T-cell (primary cell): Measurements from ENCODE around the gene DENND1A. TPM values are rescaled to one million over a fixed set of nuclear protein-coding genes. Genes with fewer than 3 reads are reported as not detected.

Source experiments
- ATAC-seq, 4 experiments: fragments of 200-7000 bp in 3 of 4; fragments of 150-1000 bp in 1 of 4; cut with Tn5 transposase; replicated peaks in 1 of 4; 1 replicate in 3 of 4; 2 replicates in 1 of 4; pipeline ENCODE4 v1.10.0; 2021; ENCODE audit warnings: moderate library complexity in 3 of 4, mild to moderate bottlenecking in 2 of 4, moderate number of reproducible peaks in 1 of 4
- CTCF ChIA-PET, 2 donors: fragments of 300-600 bp; sonication (Branson Sonifier 250); formaldehyde crosslinking; loops; one replicate each; lab custom pipeline; 2022; ENCODE audit warnings: antibody characterized with exemption in 2 of 2; lab: Charles Lee
- POLR2A ChIA-PET, 2 donors: fragments of 300-600 bp; sonication (Branson Sonifier 250); formaldehyde crosslinking; loops; one replicate each; lab custom pipeline; 2022; ENCODE audit warnings: antibody characterized with exemption in 2 of 2; lab: Charles Lee
- DNase-seq, 35 experiments: peaks; one replicate each; pipeline versions ENCODE4 v3.0.0 to v3.0.0-alpha.2; 2013 to 2023
- H3K27ac ChIP-seq: one replicate; pipeline ENCODE4 v1.5.1; 2013; ENCODE audit warnings: low read length
- H3K27me3 ChIP-seq, 2 experiments: replicated peaks in 1 of 2; 1 replicate in 1 of 2; 2 replicates in 1 of 2; pipeline versions ENCODE4 v1.6.1 to v1.7.0; 2013; ENCODE audit warnings: low read length in 1 of 2, mixed read lengths in 1 of 2; ENCODE audit not compliant: control insufficient read depth in 2 of 2, insufficient read depth in 2 of 2; ENCODE audit errors: extremely low read depth in 1 of 2
- H3K36me3 ChIP-seq, 2 donors: 1 replicate in 1 of 2; 2 replicates in 1 of 2; pipeline versions ENCODE4 v1.6.1 to v1.7.0; 2013; ENCODE audit warnings: low read length in 1 of 2; ENCODE audit not compliant: control insufficient read depth in 2 of 2, insufficient read depth in 1 of 2; ENCODE audit errors: extremely low read depth in 1 of 2
- H3K4me1 ChIP-seq, 2 experiments: 1 replicate in 1 of 2; 2 replicates in 1 of 2; pipeline versions ENCODE4 v1.6.1 to v1.7.0; 2013; ENCODE audit warnings: low read length in 2 of 2, mixed read lengths in 1 of 2; ENCODE audit not compliant: insufficient read depth in 2 of 2, control insufficient read depth in 1 of 2; ENCODE audit errors: extremely low read depth in 1 of 2
- H3K4me3 ChIP-seq, 2 donors: 1 replicate in 1 of 2; 2 replicates in 1 of 2; pipeline versions ENCODE4 v1.5.1 to v1.7.0; 2013; ENCODE audit warnings: mild to moderate bottlenecking in 2 of 2, low read length in 1 of 2, moderate library complexity in 1 of 2; ENCODE audit not compliant: control insufficient read depth in 1 of 2; ENCODE audit errors: extremely low read depth in 1 of 2
- H3K9me3 ChIP-seq: 2 replicates; pipeline ENCODE4 v1.7.0; 2013
- H3K27ac Mint-ChIP-seq, 2 donors: one replicate each; pipeline ENCODE4 v1.8.0; 2020 to 2021; ENCODE audit warnings: mild to moderate bottlenecking in 2 of 2, mixed read lengths in 2 of 2
- H3K27me3 Mint-ChIP-seq, 2 donors: one replicate each; pipeline ENCODE4 v1.8.0; 2021 to 2022; ENCODE audit warnings: mixed read lengths in 2 of 2
- H3K36me3 Mint-ChIP-seq: one replicate; pipeline ENCODE4 v1.8.0; 2021; ENCODE audit warnings: mixed read lengths
- H3K4me1 Mint-ChIP-seq, 3 donors: one replicate each; pipeline ENCODE4 v1.8.0; 2020 to 2022; ENCODE audit warnings: mixed read lengths in 3 of 3, mild to moderate bottlenecking in 1 of 3
- H3K4me3 Mint-ChIP-seq, 3 donors: one replicate each; pipeline ENCODE4 v1.8.0; 2020 to 2022; ENCODE audit warnings: mild to moderate bottlenecking in 3 of 3, mixed read lengths in 3 of 3, moderate library complexity in 3 of 3
- H3K9me3 Mint-ChIP-seq, 3 donors: one replicate each; pipeline ENCODE4 v1.8.0; 2020 to 2022; ENCODE audit warnings: mixed read lengths in 3 of 3
- WGBS: methylation state at CpG from one replicate; pipeline ENCODE4 v1.1.5; 2013; ENCODE audit warnings: missing lambda C conversion rate; ENCODE audit not compliant: insufficient coverage; 5-methylcytosine and 5-hydroxymethylcytosine counted together
- total RNA-seq, 35 experiments: library from RNA in 6 of 35; stranded (reverse) in 6 of 35; fragments of 120-200 nt in 1 of 35; gene quantifications; one replicate each; pipeline versions ENCODE4 v1.2.1 to v1.2.4 and lab custom pipeline; 2013 to 2026

Gene DENND1A
- total RNA-seq, 5 donors from 2014 or later (not counting 1 experiment from before 2014, with no cell fraction given) = 12.4 to 19.9 (median 14.1) TPM

GRCh38 chr9:123629531-123629930, 300.4 kb downstream of the DENND1A start:
- Mint-ChIP-seq H3K4me1 (peaks cover under 1 to 6% (median 6%) of the 10 kb centered on the region in 3 donors), H3K4me3 (no peak overlapping the region), H3K27me3 (no peaks in the 10 kb centered on the region), H3K36me3 (peaks cover 56% of the 10 kb centered on the region), H3K9me3 (no peaks in the 10 kb centered on the region), H3K27ac (no peak overlapping the region)
- ChIA-PET POLR2A (no interaction called here), CTCF (interaction anchor here in 1 of 2 donors (0.6 to 0.7 kb wide), 2 partner anchors 9 to 633 kb away, joined by 3 to 6 read pairs; no protein-coding TSS in a partner anchor)
- no peaks in the 10 kb centered on the region for H3K27me3 ChIP-seq
- H3K9me3 ChIP-seq = no peaks in the 10 kb centered on the region
- WGBS = 92% methylated on average over 2 of the region's 3 CpGs
- H3K4me1 ChIP-seq = no peaks in the 10 kb centered on the region
- H3K4me3 ChIP-seq = no peak overlapping the region
- no peak for ATAC-seq
- no peak overlapping the region for H3K27ac ChIP-seq
- no peak for DNase-seq
- no peaks in the 10 kb centered on the region for H3K36me3 ChIP-seq

- peaks cover 0 to 3% of the 10 kb centered on the region in 2 donors for H3K36me3 ChIP-seq
Observed at GRCh38 chr9:123622711-123623241, 307.1 kb downstream of the DENND1A start.

DNA sequence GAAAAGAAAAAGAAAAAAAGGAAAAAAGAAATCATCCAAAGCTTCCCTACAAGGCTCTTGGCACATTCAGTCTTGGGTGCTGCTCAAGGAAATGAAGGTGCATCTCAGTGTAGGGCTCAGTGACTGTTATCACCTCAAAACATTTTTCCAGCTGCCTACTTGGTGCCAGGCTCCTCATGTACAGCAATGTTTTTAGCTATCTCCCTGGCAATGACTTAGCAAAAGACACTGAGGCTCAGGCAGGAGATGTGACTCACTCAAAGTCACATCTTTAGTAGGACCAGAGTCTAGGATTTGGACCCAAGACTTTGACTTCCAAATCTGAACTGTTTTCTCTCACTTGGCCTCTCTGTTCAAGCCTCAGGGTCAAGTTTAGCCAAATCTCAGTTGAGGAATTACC, 309.7 kb downstream of the DENND1A start:
- no peak overlapping the region for H3K27ac ChIP-seq
- H3K9me3 ChIP-seq = no peaks in the 10 kb centered on the region
- Mint-ChIP-seq H3K36me3 (peaks cover 47% of the 10 kb centered on the region), H3K4me3 (no peak overlapping the region), H3K27me3 (no peaks in the 10 kb centered on the region), H3K9me3 (no peaks in the 10 kb centered on the region), H3K27ac (no peak overlapping the region), H3K4me1 (peaks cover 0 to 6% (median 0%) of the 10 kb centered on the region in 3 donors)
- no peak overlapping the region for H3K4me3 ChIP-seq
- ATAC-seq (no peak), DNase-seq (no peak)
- H3K4me1 ChIP-seq = no peaks in the 10 kb centered on the region
- H3K36me3 ChIP-seq = peaks cover 3% of the 10 kb centered on the region in 2 donors
- no peaks in the 10 kb centered on the region for H3K27me3 ChIP-seq
- POLR2A ChIA-PET = no interaction called here
- CTCF ChIA-PET = no interaction called here

More at GRCh38 chr9:123622711-123623241, 307.1 kb downstream of the DENND1A start:
- Mint-ChIP-seq H3K36me3 (peaks cover 50% of the 10 kb centered on the region), H3K4me1 (no peaks in the 10 kb centered on the region), H3K4me3 (no peak overlapping the region), H3K9me3 (no peaks in the 10 kb centered on the region), H3K27me3 (no peaks in the 10 kb centered on the region), H3K27ac (no peak overlapping the region)
- Histone ChIP-seq H3K27ac (no peak overlapping the region), H3K27me3 (no peaks in the 10 kb centered on the region), H3K9me3 (no peaks in the 10 kb centered on the region), H3K4me1 (no peaks in the 10 kb centered on the region), H3K4me3 (no peak overlapping the region)
- POLR2A ChIA-PET = interaction anchor here in 1 of 2 donors (0.6 kb wide), 1 partner anchor 176 kb away, joined by 12 read pairs; no protein-coding TSS in a partner anchor
- DNase-seq = no peak
- no peak for ATAC-seq
- whole genome bisulfite sequencing = 50% methylated on average over 1 of the region's 2 CpGs
- CTCF ChIA-PET = no interaction called here

- Mint-ChIP-seq H3K4me1 (peaks cover 0 to 6% (median 0%) of the 10 kb centered on the region in 3 donors), H3K36me3 (peaks cover 31% of the 10 kb centered on the region), H3K27ac (no peak overlapping the region), H3K27me3 (no peaks in the 10 kb centered on the region), H3K4me3 (no peak overlapping the region), H3K9me3 (no peaks in the 10 kb centered on the region)
- ATAC-seq (no peak), DNase-seq (no peak)
- ChIA-PET POLR2A (no interaction called here), CTCF (no interaction called here)
- no peak overlapping the region for H3K4me3 ChIP-seq
- no peaks in the 10 kb centered on the region for H3K9me3 ChIP-seq
- H3K27me3 ChIP-seq = no peaks in the 10 kb centered on the region
- no peaks in the 10 kb centered on the region for H3K4me1 ChIP-seq
- peaks cover 3% of the 10 kb centered on the region in 2 donors for H3K36me3 ChIP-seq
- 96% methylated on average over 10 of the region's 11 CpGs for WGBS
- H3K27ac ChIP-seq = no peak overlapping the region
Observed at GRCh38 chr9:123617952-123618678, 311.8 kb downstream of the DENND1A start.

DNA sequence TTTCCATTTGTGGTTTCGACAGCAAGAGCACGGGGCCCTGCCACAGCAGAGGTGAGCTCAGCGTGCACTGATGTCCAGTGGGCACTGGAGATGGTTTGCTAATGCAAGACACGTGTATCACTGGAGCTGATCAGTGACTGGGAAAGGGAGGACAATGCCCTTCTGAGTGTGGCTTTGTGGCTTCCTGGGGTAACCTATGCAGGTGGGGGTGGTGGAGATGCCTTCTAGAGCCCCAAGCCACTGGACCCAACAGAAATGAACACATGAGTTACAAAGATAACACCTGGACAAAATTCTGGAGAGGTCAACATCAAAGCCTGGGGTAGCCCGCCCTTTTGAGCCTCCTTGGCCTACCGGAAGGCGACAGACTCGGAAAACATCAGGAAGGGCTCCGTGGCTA, 312.6 kb downstream of the DENND1A start:
- Histone ChIP-seq H3K36me3 (peaks cover 3% of the 10 kb centered on the region in 2 donors), H3K27ac (no peak overlapping the region), H3K27me3 (no peaks in the 10 kb centered on the region), H3K9me3 (no peaks in the 10 kb centered on the region), H3K4me1 (no peaks in the 10 kb centered on the region), H3K4me3 (no peak overlapping the region)
- H3K4me3 Mint-ChIP-seq = no peak overlapping the region
- ChIA-PET CTCF (no interaction called here), POLR2A (no interaction called here)
- no peak overlapping the region for H3K27ac Mint-ChIP-seq
- peaks cover 0 to 6% (median 0%) of the 10 kb centered on the region in 3 donors for H3K4me1 Mint-ChIP-seq
- no peak for ATAC-seq
- no peaks in the 10 kb centered on the region for H3K9me3 Mint-ChIP-seq
- WGBS = 96% methylated on average over 7 of the region's 9 CpGs
- no peaks in the 10 kb centered on the region for H3K27me3 Mint-ChIP-seq
- no peak for DNase-seq
- peaks cover 31% of the 10 kb centered on the region for H3K36me3 Mint-ChIP-seq

DNA sequence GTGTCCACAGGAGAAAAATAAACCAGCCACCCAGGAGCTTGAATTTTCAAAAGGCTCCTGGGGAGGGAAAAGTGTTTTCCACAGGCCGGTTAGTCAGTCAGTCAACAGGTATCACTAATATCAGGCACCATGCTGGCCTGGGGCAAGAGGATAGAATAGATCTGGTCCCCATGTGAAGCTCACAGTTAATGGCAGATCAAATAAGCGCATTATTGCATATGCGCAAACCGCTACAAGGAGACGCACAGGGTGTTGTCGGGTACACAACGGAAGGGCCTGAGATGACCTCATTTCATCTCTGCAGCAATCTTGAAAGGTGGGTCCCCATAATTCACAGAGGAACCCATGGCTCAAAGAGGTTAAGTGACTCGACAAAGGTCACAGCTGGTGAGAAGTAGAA, 313.2 kb downstream of the DENND1A start:
- no peak overlapping the region for H3K4me3 Mint-ChIP-seq
- DNase-seq (no peak), ATAC-seq (no peak)
- no peak overlapping the region for H3K27ac Mint-ChIP-seq
- H3K36me3 Mint-ChIP-seq = peaks cover 31% of the 10 kb centered on the region
- H3K27ac ChIP-seq = no peak overlapping the region
- ChIA-PET POLR2A (no interaction called here), CTCF (no interaction called here)
- H3K36me3 ChIP-seq = peaks cover 3% of the 10 kb centered on the region in 2 donors
- H3K4me3 ChIP-seq = no peak overlapping the region
- 100% methylated on average over 6 of the region's 8 CpGs for WGBS
- no peaks in the 10 kb centered on the region for H3K27me3 ChIP-seq
- peaks cover 0 to 6% (median 0%) of the 10 kb centered on the region in 3 donors for H3K4me1 Mint-ChIP-seq
- H3K9me3 Mint-ChIP-seq = no peaks in the 10 kb centered on the region
- no peaks in the 10 kb centered on the region for H3K27me3 Mint-ChIP-seq
- no peaks in the 10 kb centered on the region for H3K9me3 ChIP-seq
- H3K4me1 ChIP-seq = no peaks in the 10 kb centered on the region
